SU-DHL-6 (cell line): ENCODE results near the gene MSS51.

ENCODE experiments used
- H2AFZ ChIP-seq: fragments of 200-600 bp; sonication (generic); 2 replicates; pipeline ENCODE4 v1.6.1; 2014; ENCODE audit warnings: low read depth, mild to moderate bottlenecking, moderate library complexity, mixed read lengths, antibody characterized with exemption, low read length; ENCODE audit not compliant: severe bottlenecking
- H3F3A ChIP-seq: fragments of 200-600 bp; shearing (Covaris generic); 2 replicates; pipeline ENCODE4 v1.6.0; 2016; ENCODE audit warnings: antibody characterized with exemption, mild to moderate bottlenecking; ENCODE audit not compliant: insufficient read depth
- H3K27ac ChIP-seq: fragments of 200-600 bp; sonication (generic); 2 replicates; pipeline ENCODE4 v1.5.1; 2016; ENCODE audit warnings: low read depth, mild to moderate bottlenecking, low read length, moderate library complexity, mixed read lengths
- H3K27me3 ChIP-seq: fragments of 200-600 bp; sonication (generic), shearing (Covaris generic); 2 replicates; pipeline ENCODE4 v1.6.0; 2014; ENCODE audit warnings: mild to moderate bottlenecking, low read length
- H3K36me3 ChIP-seq: fragments of 200-600 bp; sonication (generic); 2 replicates; pipeline ENCODE4 v1.6.1; 2014; ENCODE audit warnings: mild to moderate bottlenecking, low read length, mixed read lengths
- H3K4me2 ChIP-seq: fragments of 300-600, 200-600 bp; shearing (Covaris generic), sonication (generic); 2 replicates; pipeline ENCODE4 v1.6.0; 2014; ENCODE audit warnings: low read length, low read depth, mild to moderate bottlenecking; ENCODE audit not compliant: poor library complexity, severe bottlenecking
- H3K4me3 ChIP-seq: fragments of 200-600 bp; sonication (generic); 2 replicates; pipeline ENCODE4 v1.5.1; 2014; ENCODE audit warnings: antibody characterized with exemption, low read length, mild to moderate bottlenecking, mixed read lengths; ENCODE audit not compliant: insufficient read depth, poor library complexity, severe bottlenecking
- H3K79me2 ChIP-seq: fragments of 200-600 bp; sonication (generic); 2 replicates; pipeline ENCODE4 v1.6.1; 2014; ENCODE audit warnings: mild to moderate bottlenecking, low read length, moderate library complexity; ENCODE audit not compliant: insufficient read depth
- H3K9ac ChIP-seq: fragments of 200-600 bp; sonication (generic); 2 replicates; pipeline ENCODE4 v1.7.0; 2014; ENCODE audit warnings: mild to moderate bottlenecking, low read length
- H3K9me2 ChIP-seq: fragments of 200-600 bp; sonication (generic); replicated peaks from 2 replicates; pipeline ENCODE4 v1.6.1; 2014; ENCODE audit warnings: low read length; ENCODE audit not compliant: insufficient read depth
- H3K9me3 ChIP-seq: fragments of 200-600 bp; sonication (generic); 2 replicates; pipeline ENCODE4 v1.6.1; 2014; ENCODE audit warnings: low read length, mixed read lengths; ENCODE audit not compliant: insufficient read depth
- H4K20me1 ChIP-seq: fragments of 200-600 bp; sonication (generic); 2 replicates; pipeline ENCODE4 v1.6.1; 2014; ENCODE audit warnings: low read depth, mild to moderate bottlenecking, antibody characterized with exemption, low read length, moderate library complexity, mixed read lengths
- CTCF ChIP-seq: fragments of 200-600 bp; sonication (generic); IDR thresholded peaks from one replicate; pipeline ENCODE4 v1.5.1; 2017; ENCODE audit warnings: antibody characterized with exemption, mild to moderate bottlenecking, low read length, moderate library complexity; ENCODE audit not compliant: insufficient read depth, poor library complexity, severe bottlenecking
- EZH2phosphoT487 ChIP-seq: fragments of 200-600 bp; sonication (generic), shearing (Covaris generic); conservative IDR thresholded peaks from 2 replicates; pipeline ENCODE4 v1.6.1; 2018; ENCODE audit warnings: mild to moderate bottlenecking, antibody characterized with exemption, low read length, moderate library complexity, mixed read lengths

The MSS51 gene

GRCh38 chr10:73471226-73471625, 37.9 kb upstream of the MSS51 start:
- peaks cover 68% of the 10 kb centered on the region for H3K36me3 ChIP-seq
- H3K4me3 ChIP-seq, result no peak overlapping the region

GRCh38 chr10:73469579-73469978, 36.2 kb upstream of the MSS51 start:
- Histone ChIP-seq H2AFZ (no peak overlapping the region), H3K36me3 (peaks cover 65% of the 10 kb centered on the region), H4K20me1 (no peaks in the 10 kb centered on the region), H3K4me2 (no peak overlapping the region), H3K9me2 (no peaks in the 10 kb centered on the region), H3K9me3 (no peaks in the 10 kb centered on the region), H3K27ac (no peak overlapping the region), H3K27me3 (no peaks in the 10 kb centered on the region), H3K79me2 (no peaks in the 10 kb centered on the region), H3K4me3 (no peak overlapping the region), H3K9ac (no peak overlapping the region), H3F3A (no peaks in the 10 kb centered on the region)
- TF ChIP-seq EZH2phosphoT487 (no peak), CTCF (no peak)

More at GRCh38 chr10:73471226-73471625, 37.9 kb upstream of the MSS51 start:
- no peak for TF ChIP-seq CTCF
- no peak for TF ChIP-seq EZH2phosphoT487
- Histone ChIP-seq H3K27ac (no peak overlapping the region), H3F3A (no peaks in the 10 kb centered on the region), H3K79me2 (no peaks in the 10 kb centered on the region), H4K20me1 (no peaks in the 10 kb centered on the region), H2AFZ (no peak overlapping the region), H3K9me2 (no peaks in the 10 kb centered on the region), H3K9me3 (no peaks in the 10 kb centered on the region), H3K27me3 (no peaks in the 10 kb centered on the region), H3K4me2 (no peak overlapping the region), H3K9ac (no peak overlapping the region)

DNA sequence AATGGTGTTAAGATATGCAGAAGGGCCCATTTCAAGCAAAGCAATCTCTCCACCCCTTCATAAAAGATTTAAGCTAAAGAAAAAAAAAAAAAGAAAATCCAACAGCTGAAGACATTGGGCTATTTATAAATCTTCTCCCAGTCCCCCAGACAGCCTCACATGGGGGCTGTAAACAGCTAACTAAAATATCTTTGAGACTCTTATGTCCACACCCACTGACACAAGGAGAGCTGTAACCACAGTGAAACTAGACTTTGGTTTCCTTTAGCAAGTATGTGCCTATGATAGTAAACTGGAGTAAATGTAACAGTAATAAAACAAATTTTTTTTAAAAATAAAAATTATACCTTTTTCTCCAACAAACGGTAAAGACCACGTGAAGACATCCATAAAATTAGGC, 33.8 kb upstream of the MSS51 start:
- H3K36me3 ChIP-seq, result peaks cover 58% of the 10 kb centered on the region
- H3K4me2 ChIP-seq, result no peak overlapping the region
- no peaks in the 10 kb centered on the region for H4K20me1 ChIP-seq
- no peak for TF ChIP-seq EZH2phosphoT487
- no peak for TF ChIP-seq CTCF
- H3K9ac ChIP-seq, result no peak overlapping the region
- H3K27me3 ChIP-seq, result no peaks in the 10 kb centered on the region
- H3K27ac ChIP-seq, result no peak overlapping the region
- no peaks in the 10 kb centered on the region for H3K79me2 ChIP-seq
- no peaks in the 10 kb centered on the region for H3K9me3 ChIP-seq
- H2AFZ ChIP-seq, result no peak overlapping the region
- no peaks in the 10 kb centered on the region for H3K9me2 ChIP-seq
- no peak overlapping the region for H3K4me3 ChIP-seq
- H3F3A ChIP-seq, result no peaks in the 10 kb centered on the region
